ENCODE results near the gene SLC34A1.

SLC34A1 gene

DNA sequence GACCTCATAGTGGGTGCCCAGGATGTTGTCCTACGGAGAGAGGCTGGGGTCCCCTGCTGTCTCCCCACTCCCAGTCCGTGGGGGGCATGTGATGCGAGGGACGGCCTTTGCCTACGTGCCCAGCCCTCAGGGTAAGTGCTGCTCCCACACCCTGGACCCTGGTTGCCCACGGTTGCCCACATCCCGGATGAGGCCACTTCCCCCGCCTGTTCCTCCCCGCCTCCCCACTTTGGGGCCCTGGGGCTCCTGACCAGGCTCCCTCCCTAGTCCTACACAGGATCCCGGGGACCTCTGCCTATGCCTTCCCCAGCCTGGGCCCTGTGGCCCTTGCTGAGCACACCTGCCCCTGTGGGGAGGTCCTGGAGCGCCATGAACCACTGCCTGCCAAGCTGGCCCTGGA, 1.5 kb downstream of the SLC34A1 start:
- no peak for DNase-seq (ENCODE audit: insufficient read length, low spot score)

DNA sequence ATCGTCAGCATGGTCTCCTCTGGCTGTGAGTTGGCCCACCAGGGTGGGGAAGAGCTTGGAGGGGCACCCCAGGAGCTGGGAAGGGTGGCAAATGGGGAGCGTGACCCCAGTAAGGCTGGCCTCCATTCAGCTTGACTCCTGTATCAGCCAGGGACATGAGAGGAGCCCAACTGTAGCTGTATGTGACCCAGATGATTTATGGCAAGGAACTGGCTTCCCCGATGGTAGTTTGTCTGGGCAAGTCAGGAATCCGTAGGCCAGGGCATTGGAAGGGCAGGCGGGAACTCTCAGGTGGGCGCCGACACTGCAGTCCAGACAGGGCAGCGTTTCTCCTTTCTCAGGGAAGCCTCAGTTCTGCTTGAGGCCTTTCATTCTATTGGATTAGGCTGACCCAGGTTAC, 2.3 kb downstream of the SLC34A1 start:
- DNase-seq (ENCODE audit: insufficient read length, low spot score) (no peak), FAIRE-seq (no peak)

More for the DNA sequence above, 1.5 kb downstream of the SLC34A1 start:
- no peak for FAIRE-seq

DNA sequence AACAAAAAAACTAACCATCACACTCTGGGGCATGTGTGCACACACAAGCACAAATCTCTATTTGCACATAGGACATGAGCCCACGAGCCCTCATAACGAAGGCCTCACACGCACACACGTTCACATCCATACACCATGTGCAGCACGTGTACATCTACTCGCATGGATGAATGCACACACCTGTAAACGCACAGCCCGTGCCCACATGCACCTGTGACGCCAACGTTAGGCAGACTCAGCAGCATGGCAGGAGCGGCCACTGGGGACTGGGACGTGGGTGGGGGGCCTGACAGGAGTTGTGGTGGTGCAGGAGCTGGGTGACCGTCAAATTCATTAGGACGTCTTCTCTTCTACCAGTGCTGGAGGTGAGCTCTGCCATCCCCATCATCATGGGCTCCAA, 3.2 kb downstream of the SLC34A1 start:
- DNase-seq (ENCODE audit: insufficient read length, low spot score), result no peak
- no peak for FAIRE-seq

DNA sequence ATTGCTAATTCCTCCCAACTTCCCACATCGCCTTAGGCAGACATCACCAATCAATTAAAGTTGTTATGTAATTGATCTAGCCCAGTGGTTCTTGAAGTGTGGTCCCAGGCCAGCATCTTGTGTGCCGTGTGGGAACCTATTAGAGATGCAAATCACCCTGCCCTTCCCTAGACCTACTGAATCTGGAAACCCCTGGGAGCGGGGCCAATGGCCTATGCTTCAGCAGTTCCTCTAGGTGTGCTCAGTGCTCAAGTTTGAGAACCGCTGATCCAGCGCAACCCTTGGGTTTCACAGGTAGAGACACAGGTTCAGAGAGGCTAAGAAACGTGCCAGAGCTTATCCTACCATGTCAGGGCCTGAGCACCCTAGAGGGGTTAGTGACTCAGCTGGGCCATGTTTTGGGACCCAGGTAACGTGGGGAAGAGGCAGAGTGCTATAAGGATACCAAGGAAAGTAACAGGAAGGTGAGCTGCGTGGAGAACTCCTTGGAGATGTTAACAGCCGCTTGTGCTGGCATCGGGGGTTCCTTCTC, 4.4 kb downstream of the SLC34A1 start:
- DNase-seq (ENCODE audit: insufficient read length, low spot score), result no peak
- FAIRE-seq, result no peak

DNA sequence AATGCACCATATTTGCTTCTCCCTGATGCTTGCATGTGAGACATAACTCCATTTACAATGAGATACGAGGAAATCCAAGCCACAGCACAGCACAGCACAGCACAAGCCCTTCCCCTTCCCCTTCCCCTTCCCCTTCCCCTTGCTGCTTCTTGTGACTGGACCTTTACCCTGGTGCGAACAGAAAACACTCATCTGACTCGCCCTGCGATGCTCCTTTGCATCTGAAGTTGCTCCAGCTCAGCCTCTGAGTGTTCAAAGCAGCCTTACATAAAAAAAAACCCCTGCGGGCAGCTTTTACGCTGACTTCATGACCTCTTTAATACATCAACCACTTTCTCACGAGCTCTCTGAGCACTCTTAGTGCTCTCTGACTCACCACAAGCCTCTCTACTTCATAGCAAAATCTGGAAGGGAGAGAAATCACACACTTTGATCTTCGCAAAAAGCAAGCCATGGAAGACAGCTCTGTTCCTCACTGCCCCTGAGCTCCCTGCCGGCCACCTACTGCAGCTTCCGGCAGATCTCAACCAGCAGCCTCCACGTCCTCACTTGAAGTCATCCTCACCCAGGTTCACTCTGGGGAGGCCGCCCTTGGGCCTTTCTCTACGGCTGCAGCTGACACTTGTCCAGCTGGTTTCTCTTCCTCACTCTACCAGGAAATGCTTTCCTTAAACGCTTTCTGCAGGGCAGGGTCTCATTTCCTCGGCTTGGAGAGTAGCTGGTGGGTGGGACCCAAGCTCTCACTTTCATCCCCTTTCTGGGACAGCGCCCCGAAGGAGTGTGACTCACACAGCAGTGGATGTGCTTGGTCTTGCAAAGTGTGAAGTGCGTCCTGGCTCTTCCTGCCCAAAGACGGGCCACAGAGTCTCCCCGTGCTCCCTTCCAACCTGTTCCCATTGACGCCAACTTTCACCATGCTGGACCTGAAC, 5.3 kb downstream of the SLC34A1 start:
- DNase-seq (ENCODE audit: insufficient read length, low spot score) (peak; percentile 71), FAIRE-seq (peak; percentile 72)

DNA sequence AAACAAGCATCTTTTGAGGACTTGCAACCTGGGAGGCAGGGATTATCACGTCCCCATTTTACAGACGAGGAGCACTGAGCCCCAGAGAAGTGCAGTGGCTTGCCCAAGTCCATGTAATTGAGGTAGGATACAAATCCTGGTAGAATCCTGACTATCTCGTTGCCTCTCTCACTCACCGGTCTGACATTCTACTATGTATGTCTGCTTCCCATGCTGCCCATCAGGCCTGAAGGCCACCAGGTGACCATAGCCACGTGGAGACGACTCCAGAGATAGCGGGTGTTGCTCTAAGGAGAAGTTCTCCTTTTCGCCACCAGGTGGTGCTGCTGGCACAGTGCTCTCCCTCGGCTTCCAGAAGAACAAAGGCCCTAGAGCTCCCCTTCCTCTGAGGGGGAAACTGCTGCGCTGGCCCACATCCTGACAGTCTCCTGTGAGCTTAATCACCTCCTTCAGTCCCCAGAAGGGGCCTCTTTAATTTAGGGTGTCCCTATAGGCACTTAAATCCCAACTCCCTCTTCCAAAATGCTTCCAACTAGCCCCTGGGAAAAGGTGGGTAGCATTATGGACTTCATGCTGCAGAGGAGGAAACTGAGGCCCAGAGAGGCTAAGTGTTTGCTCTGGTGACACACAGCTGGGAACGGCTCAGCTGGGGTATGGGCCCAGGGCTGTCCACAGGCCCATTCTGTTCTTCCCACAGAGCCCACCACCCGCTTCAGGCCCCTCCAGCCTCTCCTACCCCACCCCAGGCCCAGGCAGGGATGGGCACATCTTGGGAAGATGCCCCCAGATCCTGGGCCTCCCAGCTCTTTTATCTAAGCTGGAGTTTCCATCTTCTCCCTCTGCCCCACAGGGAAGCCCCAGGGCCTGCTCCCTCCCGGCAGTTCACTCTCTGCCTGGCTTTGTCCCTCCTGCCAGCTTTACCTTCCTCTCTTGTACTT, 6.4 kb downstream of the SLC34A1 start:
- FAIRE-seq, result peak; percentile 92
- DNase-seq (ENCODE audit: insufficient read length, low spot score), result peak; percentile 93

DNA sequence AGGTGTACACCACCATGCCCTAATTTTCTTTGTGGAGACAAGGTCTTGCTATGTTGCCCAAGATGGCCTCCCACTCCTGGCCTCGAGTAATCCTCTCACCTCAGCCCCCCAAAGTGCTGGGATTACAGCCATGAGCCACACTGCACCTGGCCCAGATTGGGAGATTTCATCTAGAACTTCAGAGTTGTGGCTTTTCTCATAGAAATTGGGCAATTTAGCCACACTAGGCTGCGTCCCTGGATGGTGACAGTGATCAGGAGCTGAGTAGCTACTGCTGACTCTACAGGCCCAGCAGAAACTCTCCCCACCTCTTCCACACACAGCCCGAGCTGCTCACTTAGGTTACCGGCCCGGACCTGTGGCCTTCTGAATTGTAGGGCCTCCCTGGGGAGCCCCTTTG, 8.5 kb downstream of the SLC34A1 start:
- FAIRE-seq (no peak), DNase-seq (ENCODE audit: insufficient read length, low spot score) (no peak)

DNA sequence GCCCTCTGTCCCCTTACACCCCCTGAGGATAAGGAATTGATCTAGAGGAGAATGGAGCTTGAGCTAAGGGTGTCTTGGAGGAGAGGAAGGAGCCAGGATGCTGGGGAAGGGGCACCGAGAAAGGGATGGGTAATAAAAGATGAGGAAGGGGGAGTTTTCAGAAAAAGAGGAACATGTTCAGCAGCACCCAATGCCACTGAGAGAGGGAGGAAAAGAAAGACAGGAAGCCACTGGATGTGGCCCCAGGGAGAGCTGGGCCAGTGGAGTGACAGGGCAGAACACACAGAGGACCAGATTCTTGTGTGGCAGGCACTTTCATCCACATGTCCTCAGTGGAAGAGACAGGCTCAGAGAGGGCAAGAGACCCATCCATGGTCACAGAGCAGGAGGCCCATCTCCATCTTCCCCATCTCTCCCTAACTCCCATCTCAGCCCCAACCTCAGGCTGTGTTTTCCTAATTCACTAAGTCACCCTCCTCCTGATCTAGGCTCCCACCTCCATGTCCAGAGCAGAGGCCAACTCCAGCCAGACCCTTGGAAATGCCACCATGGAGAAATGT, 9.1 kb downstream of the SLC34A1 start:
- FAIRE-seq, result no peak
- no peak for DNase-seq (ENCODE audit: insufficient read length, low spot score)

DNA sequence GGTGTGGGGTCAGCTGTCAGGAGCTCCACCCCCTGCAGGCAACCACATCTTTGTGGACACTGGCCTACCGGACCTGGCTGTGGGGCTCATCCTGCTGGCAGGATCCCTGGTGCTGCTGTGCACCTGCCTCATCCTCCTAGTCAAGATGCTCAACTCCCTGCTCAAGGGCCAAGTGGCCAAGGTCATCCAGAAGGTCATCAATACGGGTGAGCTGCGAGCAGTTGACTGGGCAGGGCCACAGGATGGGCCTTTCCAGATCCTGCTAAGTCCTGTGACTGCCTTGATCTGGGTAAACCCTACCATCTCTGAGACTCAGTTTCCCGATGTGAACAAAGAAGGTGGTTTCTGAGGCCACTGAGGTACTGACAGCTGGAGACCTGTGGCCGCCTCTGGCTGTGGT, 9.8 kb downstream of the SLC34A1 start:
- FAIRE-seq (no peak), DNase-seq (ENCODE audit: insufficient read length, low spot score) (no peak)

DNA sequence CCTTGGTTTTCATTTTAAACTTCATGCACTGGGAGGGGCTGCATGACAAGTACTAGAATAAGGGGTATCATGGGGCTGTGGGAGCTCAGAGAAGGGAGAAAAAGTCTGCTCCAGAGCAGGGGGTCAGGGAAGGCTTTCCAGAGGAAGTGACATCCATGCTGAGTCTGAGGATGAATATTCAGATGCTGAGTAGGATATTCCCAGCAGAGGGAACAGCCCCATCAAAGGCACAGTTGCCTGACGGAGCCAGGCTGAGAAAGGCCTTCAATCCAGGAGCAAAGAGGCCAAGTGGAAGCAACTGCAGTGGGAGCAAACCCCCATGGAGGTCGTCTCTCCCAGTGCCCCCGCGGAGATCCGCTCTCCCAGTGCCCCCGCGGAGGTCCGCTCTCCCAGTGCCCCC, 11.8 kb downstream of the SLC34A1 start:
- FAIRE-seq, result no peak
- no peak for DNase-seq (ENCODE audit: insufficient read length, low spot score)

DNA sequence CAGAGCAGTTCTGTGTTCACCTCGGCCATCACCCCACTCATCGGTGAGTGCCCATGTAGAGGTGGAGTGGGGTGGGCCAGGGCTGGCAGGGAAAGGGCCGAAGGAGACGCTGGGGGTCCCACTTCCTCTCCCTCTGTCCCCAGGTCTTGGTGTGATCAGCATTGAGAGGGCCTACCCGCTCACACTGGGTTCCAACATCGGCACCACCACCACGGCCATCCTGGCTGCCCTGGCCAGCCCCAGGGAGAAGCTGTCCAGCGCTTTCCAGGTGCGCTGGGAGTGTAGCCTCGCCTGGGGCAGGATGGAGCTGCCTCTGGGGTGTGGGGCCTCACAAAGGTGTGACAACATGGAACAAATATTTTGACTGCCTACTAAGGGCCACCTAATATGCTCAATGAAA, 12.6 kb downstream of the SLC34A1 start:
- FAIRE-seq (no peak), DNase-seq (ENCODE audit: insufficient read length, low spot score) (no peak)

DNA sequence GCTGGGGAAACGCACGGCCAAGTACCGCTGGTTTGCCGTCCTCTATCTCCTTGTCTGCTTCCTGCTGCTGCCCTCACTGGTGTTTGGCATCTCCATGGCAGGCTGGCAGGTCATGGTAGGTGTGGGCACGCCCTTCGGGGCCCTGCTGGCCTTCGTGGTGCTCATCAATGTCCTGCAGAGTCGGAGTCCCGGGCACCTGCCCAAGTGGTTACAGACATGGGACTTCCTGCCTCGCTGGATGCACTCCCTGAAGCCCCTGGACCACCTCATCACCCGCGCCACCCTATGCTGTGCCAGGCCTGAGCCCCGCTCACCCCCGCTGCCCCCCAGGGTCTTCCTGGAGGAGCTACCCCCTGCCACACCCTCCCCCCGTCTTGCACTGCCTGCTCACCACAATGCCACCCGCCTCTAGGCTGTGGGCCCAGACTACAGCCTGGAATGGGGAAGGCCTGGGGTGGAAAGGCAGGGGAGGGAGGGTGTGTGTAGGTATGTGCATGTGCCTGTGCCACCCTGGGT, 13.7 kb downstream of the SLC34A1 start:
- FAIRE-seq (no peak), DNase-seq (ENCODE audit: insufficient read length, low spot score) (no peak)

DNA sequence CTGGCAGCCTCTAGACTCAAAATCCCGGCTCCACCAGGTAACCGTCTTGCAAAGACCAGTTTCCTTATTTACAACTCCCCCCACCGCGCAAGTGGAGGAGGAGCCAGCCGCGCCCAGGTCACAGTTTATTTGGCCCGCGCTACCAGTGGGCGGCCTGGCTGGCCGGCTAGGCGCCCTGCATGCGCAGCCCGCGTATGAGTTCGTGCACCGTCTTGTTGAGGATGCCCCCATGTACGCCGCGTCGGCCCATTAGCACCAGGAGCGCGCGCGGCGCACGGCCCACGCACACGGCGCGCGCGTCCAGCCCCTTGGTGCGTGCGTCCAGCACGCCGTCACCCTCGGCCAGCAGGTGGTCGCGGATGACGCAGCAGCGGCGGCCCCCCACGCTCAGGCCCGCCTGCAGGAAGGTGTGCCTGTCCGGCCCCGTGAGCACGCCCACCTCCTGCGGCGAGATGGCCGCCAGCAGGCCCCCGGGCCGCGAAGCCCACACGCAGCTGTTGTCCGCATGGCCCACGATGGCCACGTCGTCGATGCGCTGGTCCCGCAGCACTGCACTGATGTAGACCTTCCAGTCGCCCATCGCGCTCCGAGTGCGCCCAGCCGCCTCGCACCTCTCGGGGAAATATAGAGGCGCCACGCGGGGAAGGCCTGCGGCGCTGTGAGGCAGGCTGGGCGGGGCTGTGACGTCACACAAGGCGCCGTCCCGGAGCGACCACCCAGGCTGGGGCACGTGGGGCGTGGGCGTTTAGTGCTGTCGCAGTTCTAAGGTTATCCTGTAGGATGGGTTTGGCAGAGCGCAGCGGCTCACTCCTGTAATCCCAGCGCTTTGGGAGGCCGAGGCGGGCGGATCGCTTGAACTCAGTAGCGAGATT, 16.0 kb downstream of the SLC34A1 start, which contains the start of gene PFN3:
TSS of gene PFN3 (minus strand) at position 665 of the 872 bp plus-strand sequence. CDS start at position 580, 85 bp downstream.
- no peak for FAIRE-seq
- DNase-seq (ENCODE audit: insufficient read length, low spot score), result no peak

DNA sequence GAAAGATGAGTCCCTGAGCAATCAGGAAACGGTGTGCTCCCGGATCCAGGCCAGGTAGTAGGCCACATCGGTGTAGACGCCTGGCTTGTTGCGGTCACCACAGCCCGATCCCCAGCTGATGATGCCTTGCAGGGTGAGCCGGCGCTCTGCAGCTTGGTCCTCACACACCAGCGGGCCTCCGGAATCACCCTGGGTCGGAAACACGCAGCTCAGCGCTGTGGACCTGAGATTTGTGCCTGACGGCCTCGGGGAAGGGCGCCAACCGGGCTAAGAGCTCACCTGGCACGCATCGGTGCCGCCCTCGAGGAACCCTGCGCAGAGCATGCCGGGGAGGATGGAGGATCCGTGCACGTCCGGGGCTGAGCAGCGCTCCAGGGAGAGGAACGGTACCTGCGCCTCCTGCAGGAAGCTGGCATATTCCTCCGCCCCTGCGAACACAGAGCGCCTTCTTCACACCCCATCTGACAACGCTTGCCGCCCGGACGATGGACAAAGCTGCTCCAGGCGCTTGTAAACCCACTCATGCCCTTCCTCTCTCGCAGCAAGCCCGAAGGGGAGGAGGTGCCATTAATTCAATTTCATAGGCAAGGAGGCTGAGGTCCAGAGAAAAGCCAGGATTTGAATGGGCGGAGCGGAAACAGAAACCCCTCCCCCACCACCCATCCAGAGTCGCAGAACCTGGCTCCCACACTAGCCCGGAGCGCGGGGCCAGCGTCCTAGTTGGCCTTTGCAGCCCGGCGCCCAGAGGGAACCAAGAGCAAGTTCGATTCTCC, 18.2 kb downstream of the SLC34A1 start:
- FAIRE-seq, result peak; percentile 42

DNA sequence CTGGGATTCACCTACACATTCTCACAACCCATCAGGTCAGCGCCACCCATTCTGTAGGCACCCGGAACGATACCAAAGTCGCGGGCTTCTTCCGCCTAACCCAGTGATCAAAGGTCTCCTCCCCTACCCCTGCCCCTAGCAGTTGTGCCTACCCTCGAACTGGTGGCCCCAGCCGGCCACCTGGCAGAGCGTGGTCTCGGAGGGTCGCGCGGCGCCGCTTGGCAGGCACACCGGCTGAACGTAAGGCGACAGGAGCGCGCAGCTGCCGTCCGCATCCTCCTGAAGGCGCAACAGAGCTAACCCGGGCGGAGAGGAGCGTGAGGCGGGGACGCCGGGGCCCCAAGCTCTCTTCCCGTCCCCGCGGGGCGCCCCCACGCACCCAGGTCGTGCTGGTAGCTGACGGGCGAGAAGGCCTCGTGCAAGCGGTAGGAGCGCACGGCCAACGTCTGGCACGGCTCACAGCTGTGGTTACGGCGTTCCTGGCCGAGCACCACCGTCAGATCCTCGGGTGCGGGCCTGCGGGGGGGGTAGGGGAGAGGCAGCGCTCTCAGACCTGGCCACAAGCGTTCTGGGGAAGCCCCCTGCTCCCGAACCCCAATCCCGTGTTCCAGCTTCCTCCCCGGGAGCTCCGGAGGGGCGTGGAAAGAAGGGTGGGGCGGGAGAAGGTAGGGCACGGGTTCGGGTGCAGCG, 19.0 kb downstream of the SLC34A1 start:
- no peak for FAIRE-seq
- no peak for DNase-seq (ENCODE audit: insufficient read length, low spot score)

More for the DNA sequence above, 18.2 kb downstream of the SLC34A1 start:
- DNase-seq (ENCODE audit: insufficient read length, low spot score), result peak; percentile 62

DNA sequence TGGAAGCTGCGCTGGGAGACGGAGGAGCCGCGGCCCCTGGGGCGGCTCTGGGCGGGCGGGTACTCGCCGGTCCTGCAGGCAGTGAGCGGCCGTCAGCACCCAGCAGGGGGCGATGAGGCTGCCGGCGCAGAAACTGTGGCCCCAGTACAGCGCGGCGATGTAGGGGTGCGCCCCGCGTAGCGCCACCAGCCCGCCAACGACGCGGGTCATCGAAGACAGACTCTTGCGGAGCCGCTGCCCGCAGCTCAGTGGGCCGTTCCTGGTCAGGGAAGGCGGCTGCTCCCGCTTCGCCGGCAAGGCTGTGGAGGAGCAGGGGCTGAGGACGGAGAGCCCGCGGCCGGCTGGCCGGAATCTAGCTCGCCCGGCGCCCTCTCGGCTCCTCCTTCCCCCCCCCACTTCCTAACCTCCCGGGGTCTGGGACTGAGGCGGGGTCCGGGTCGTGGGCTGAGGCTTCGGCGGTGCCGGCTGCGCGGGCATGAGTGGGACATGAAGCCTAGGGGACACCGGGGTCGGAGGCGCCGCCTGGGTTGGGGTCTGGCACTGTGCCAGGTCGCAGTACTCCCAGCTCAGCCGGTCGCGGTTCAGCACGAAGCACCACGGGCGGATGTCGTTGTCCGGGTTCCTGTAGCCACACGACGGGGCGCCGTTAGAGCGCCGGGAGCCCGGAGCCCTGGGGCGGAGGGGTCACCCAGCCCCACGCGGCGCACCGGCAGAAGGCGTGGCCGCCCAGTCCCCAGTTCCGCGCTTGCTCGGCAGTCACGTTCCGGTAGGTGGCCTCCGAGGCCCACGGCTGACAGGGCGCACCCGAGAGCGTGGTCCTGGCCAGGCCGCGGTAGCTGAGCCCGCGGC, 19.8 kb downstream of the SLC34A1 start:
- peak; percentile 88 for DNase-seq (ENCODE audit: insufficient read length, low spot score)
- peak; percentile 94 for FAIRE-seq

DNA sequence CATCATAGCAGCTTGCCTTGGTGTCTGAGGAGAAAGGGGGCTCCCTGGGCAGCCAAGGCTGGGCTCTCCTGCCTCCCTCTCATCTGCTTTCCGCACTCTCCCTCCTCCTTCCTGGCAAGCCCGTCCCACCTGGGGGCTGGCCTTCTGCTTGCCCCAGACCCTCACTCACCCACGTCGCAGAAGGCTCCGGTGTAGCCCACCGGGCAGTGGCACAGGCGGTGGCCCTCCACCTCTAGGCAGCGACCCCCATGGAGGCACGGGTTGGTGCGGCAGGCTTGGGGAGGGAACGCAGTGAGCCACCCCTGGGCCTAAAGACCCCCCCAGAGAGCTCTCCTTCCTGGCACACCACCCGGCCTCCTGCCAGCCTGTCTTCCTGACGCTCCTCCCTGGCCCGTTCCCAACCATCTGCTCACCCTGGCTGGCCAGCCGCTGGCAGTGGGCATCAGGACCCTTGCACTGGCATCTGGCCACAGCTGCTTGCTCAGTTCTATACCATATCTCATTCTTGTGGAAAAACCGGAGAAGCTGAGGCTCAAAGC, 20.5 kb downstream of the SLC34A1 start:
- DNase-seq (ENCODE audit: insufficient read length, low spot score) (no peak), FAIRE-seq (no peak)

All from HTR-8/SVneo (cell line).